ENCODE measurements around the gene MAST4.
"Not testable (repeated sequence)": the region's sequence is repeated elsewhere in the genome, so short reads cannot be mapped to it uniquely, and the experiment has no call there.

MAST4 gene

GRCh38 chr5:66689522-66690220 lies 93.5 kb downstream of the MAST4 start:
- H3K4me3 ChIP-seq (ENCODE audit: low read depth, low read length) = no peak overlapping the region
- H3K79me2 ChIP-seq = no peaks in the 10 kb centered on the region
- H3K36me3 ChIP-seq (ENCODE audit: control insufficient read depth, insufficient read depth, low read length) = no peaks in the 10 kb centered on the region
- H3K4me1 ChIP-seq = no peaks in the 10 kb centered on the region
- H3K9me3 ChIP-seq (ENCODE audit: control insufficient read depth, low read length) = no peaks in the 10 kb centered on the region
- H2AFZ ChIP-seq = no peak overlapping the region
- no peak overlapping the region for H3K9ac ChIP-seq
- H3K4me2 ChIP-seq (ENCODE audit: low read length) = no peak overlapping the region
- no peak overlapping the region for H3K27ac ChIP-seq
- TF ChIP-seq CTCF (IDR thresholded peaks at IDR 0.05) = no peak
- no peaks in the 10 kb centered on the region for H3K27me3 ChIP-seq (ENCODE audit: control insufficient read depth, insufficient read depth, low read length)

- Histone ChIP-seq H3K9ac (no peak overlapping the region), H3K9me3 (ENCODE audit: control insufficient read depth, low read length) (no peaks in the 10 kb centered on the region), H3K27me3 (ENCODE audit: control insufficient read depth, insufficient read depth, low read length) (no peaks in the 10 kb centered on the region), H3K4me1 (no peaks in the 10 kb centered on the region), H3K27ac (no peak overlapping the region), H3K79me2 (no peaks in the 10 kb centered on the region), H2AFZ (no peak overlapping the region), H3K4me3 (ENCODE audit: low read depth, low read length) (no peak overlapping the region), H3K4me2 (ENCODE audit: low read length) (no peak overlapping the region), H3K36me3 (ENCODE audit: control insufficient read depth, insufficient read depth, low read length) (no peaks in the 10 kb centered on the region)
- no peak for TF ChIP-seq CTCF (IDR thresholded peaks at IDR 0.05)
Measured at GRCh38 chr5:66694036-66694435, 97.8 kb downstream of the MAST4 start.

GRCh38 chr5:66695840-66696239 lies 99.6 kb downstream of the MAST4 start:
- not testable (repeated sequence) for H3K27me3 ChIP-seq (ENCODE audit: control insufficient read depth, insufficient read depth, low read length); H3K4me3 ChIP-seq (ENCODE audit: low read depth, low read length); H3K36me3 ChIP-seq (ENCODE audit: control insufficient read depth, insufficient read depth, low read length); H3K9ac ChIP-seq; H3K79me2 ChIP-seq; H2AFZ ChIP-seq; H3K9me3 ChIP-seq (ENCODE audit: control insufficient read depth, low read length); H3K4me1 ChIP-seq; H3K27ac ChIP-seq; H3K4me2 ChIP-seq (ENCODE audit: low read length)

GRCh38 chr5:66697796-66698564 lies 101.8 kb downstream of the MAST4 start:
- no peak overlapping the region for H3K9ac ChIP-seq

More at GRCh38 chr5:66697796-66698564, 101.8 kb downstream of the MAST4 start:
- Histone ChIP-seq H3K79me2 (no peaks in the 10 kb centered on the region), H3K4me2 (ENCODE audit: low read length) (no peak overlapping the region), H3K4me1 (no peaks in the 10 kb centered on the region), H3K27ac (no peak overlapping the region), H2AFZ (no peak overlapping the region), H3K36me3 (ENCODE audit: control insufficient read depth, insufficient read depth, low read length) (no peaks in the 10 kb centered on the region), H3K4me3 (ENCODE audit: low read depth, low read length) (no peak overlapping the region), H3K9me3 (ENCODE audit: control insufficient read depth, low read length) (no peaks in the 10 kb centered on the region), H3K27me3 (ENCODE audit: control insufficient read depth, insufficient read depth, low read length) (no peaks in the 10 kb centered on the region)
- no peak for TF ChIP-seq CTCF (IDR thresholded peaks at IDR 0.05)
